Fibroblast of lung (primary cell): ENCODE measurements around the gene KDM2B. TPM values are rescaled to one million over a fixed set of nuclear protein-coding genes. Genes with fewer than 3 reads are reported as not detected.

ENCODE experiments used
- DNase-seq, 2 donors: peaks; one replicate each; pipeline versions ENCODE4 v3.0.0 to v3.0.0-alpha.2; 2010; ENCODE audit warnings: low read depth in 2 of 2
- H2AFZ ChIP-seq: 2 replicates; pipeline ENCODE4 v1.5.1; 2012; ENCODE audit warnings: low read length, control low read depth, inconsistent platforms
- H3K27ac ChIP-seq: 2 replicates; pipeline ENCODE4 v1.5.1; 2011; ENCODE audit warnings: low read length, control low read depth; ENCODE audit not compliant: insufficient read depth
- H3K27me3 ChIP-seq: 2 replicates; pipeline ENCODE4 v1.5.1; 2011; ENCODE audit warnings: mild to moderate bottlenecking, low read length; ENCODE audit not compliant: control insufficient read depth, insufficient read depth
- H3K36me3 ChIP-seq: 2 replicates; pipeline ENCODE4 v1.5.1; 2011; ENCODE audit warnings: low read length; ENCODE audit not compliant: control insufficient read depth, insufficient read depth
- H3K4me1 ChIP-seq: 2 replicates; pipeline ENCODE4 v1.5.1; 2011; ENCODE audit warnings: low read length; ENCODE audit not compliant: control insufficient read depth, insufficient read depth; ENCODE audit errors: extremely low read depth
- H3K4me2 ChIP-seq: 2 replicates; pipeline ENCODE4 v1.5.1; 2011; ENCODE audit warnings: low read length, control low read depth; ENCODE audit not compliant: insufficient read depth; ENCODE audit errors: extremely low read depth
- H3K4me3 ChIP-seq, 4 experiments: fragments of 200-600 bp in 1 of 4; sonication (generic) in 1 of 4; replicated peaks in 1 of 4; 2 replicates each; pipeline ENCODE4 v1.5.1; 2011 to 2016; ENCODE audit warnings: low read length in 4 of 4, low read depth in 3 of 4, mild to moderate bottlenecking in 3 of 4, control low read depth in 2 of 4, inconsistent platforms in 1 of 4, mixed read lengths in 1 of 4; ENCODE audit not compliant: insufficient read depth in 1 of 4; ENCODE audit errors: control extremely low read depth in 1 of 4
- H3K79me2 ChIP-seq: 2 replicates; pipeline ENCODE4 v1.5.1; 2012; ENCODE audit warnings: mild to moderate bottlenecking, low read length, inconsistent platforms; ENCODE audit not compliant: control insufficient read depth, insufficient read depth
- H3K9ac ChIP-seq: 2 replicates; pipeline ENCODE4 v1.5.1; 2011; ENCODE audit warnings: mild to moderate bottlenecking, low read length, control low read depth; ENCODE audit not compliant: insufficient read depth
- H3K9me3 ChIP-seq: 2 replicates; pipeline ENCODE4 v1.5.1; 2012; ENCODE audit warnings: low read depth, low read length; ENCODE audit not compliant: control insufficient read depth, insufficient read depth
- H4K20me1 ChIP-seq: 2 replicates; pipeline ENCODE4 v1.5.1; 2011; ENCODE audit warnings: low read length; ENCODE audit not compliant: control insufficient read depth, insufficient read depth; ENCODE audit errors: extremely low read depth
- CTCF ChIP-seq, 2 donors: IDR thresholded peaks in 1 of 2; conservative IDR thresholded peaks in 1 of 2; 1 replicate in 1 of 2; 2 replicates in 1 of 2; pipeline ENCODE4 v1.5.1; 2011 to 2012; ENCODE audit warnings: low read length in 2 of 2, control low read depth in 1 of 2, inconsistent platforms in 1 of 2, low read depth in 1 of 2, mild to moderate bottlenecking in 1 of 2
- EZH2 ChIP-seq: IDR thresholded peaks from 2 replicates; pipeline ENCODE4 v1.5.1; 2012; ENCODE audit warnings: low read length, control low read depth, mild to moderate bottlenecking; ENCODE audit errors: missing control alignments
- polyA plus RNA-seq, 2 donors: library from polyadenylated mRNA; depleted of rRNA in 1 of 2; stranded (reverse) in 1 of 2; unstranded in 1 of 2; fragments of >200 nt; gene quantifications; 2 replicates each; pipeline ENCODE4 v1.2.1, GENCODE V29; 2011 to 2012; ENCODE audit warnings: missing spikeins in 1 of 2
- total RNA-seq: library from RNA; depleted of rRNA; stranded (reverse); fragments of >200 nt; gene quantifications from 2 replicates; pipeline ENCODE4 v1.2.1, GENCODE V29; 2014

KDM2B gene
- total and polyA plus RNA-seq, 2 donors (not counting 1 experiment from before 2014, with no cell fraction given): 9.8 to 21.6 TPM

- no peak for DNase-seq
- H3K27me3 ChIP-seq: no peaks in the 10 kb centered on the region
- no peaks in the 10 kb centered on the region for H3K79me2 ChIP-seq
- peaks cover 3% of the 10 kb centered on the region for H3K36me3 ChIP-seq
- no peak overlapping the region for H3K27ac ChIP-seq
- no peak overlapping the region for H3K4me3 ChIP-seq
- H4K20me1 ChIP-seq: no peaks in the 10 kb centered on the region
- no peak overlapping the region for H3K9ac ChIP-seq
- no peaks in the 10 kb centered on the region for H3K9me3 ChIP-seq
- no peak overlapping the region for H3K4me2 ChIP-seq
- TF ChIP-seq EZH2: no peak
- TF ChIP-seq CTCF (conservative IDR thresholded peaks at IDR 0.05 in 1 of 2, IDR thresholded peaks at IDR 0.05 in 1 of 2; ENCODE audit: low read depth in 1 of 2, low read length in 2 of 2): no peak
- no peak overlapping the region for H2AFZ ChIP-seq
- H3K4me1 ChIP-seq: peaks cover 4% of the 10 kb centered on the region
These were observed 57.1 kb downstream of the KDM2B start for GRCh38 chr12:121523741-121524140.

GRCh38 chr12:121522971-121523370 is 57.9 kb downstream of the KDM2B start:
- TF ChIP-seq CTCF (conservative IDR thresholded peaks at IDR 0.05 in 1 of 2, IDR thresholded peaks at IDR 0.05 in 1 of 2; ENCODE audit: low read depth in 1 of 2, low read length in 2 of 2) (no peak), EZH2 (no peak)
- H3K9ac ChIP-seq: no peak overlapping the region
- H2AFZ ChIP-seq: no peak overlapping the region
- peaks cover 4% of the 10 kb centered on the region for H3K4me1 ChIP-seq
- no peaks in the 10 kb centered on the region for H3K79me2 ChIP-seq
- H3K27me3 ChIP-seq: no peaks in the 10 kb centered on the region
- no peak overlapping the region for H3K4me2 ChIP-seq
- H3K9me3 ChIP-seq: no peaks in the 10 kb centered on the region
- no peak for DNase-seq
- no peaks in the 10 kb centered on the region for H4K20me1 ChIP-seq
- no peak overlapping the region for H3K27ac ChIP-seq
- no peak overlapping the region for H3K4me3 ChIP-seq
- peaks cover 3% of the 10 kb centered on the region for H3K36me3 ChIP-seq

GRCh38 chr12:121520586-121521086 is 60.2 kb downstream of the KDM2B start:
- Histone ChIP-seq H3K27me3 (no peaks in the 10 kb centered on the region), H3K4me1 (peaks cover 4% of the 10 kb centered on the region), H3K9me3 (no peaks in the 10 kb centered on the region), H3K4me2 (no peak overlapping the region), H3K27ac (no peak overlapping the region), H2AFZ (no peak overlapping the region), H3K4me3 (no peak overlapping the region), H3K9ac (no peak overlapping the region), H3K79me2 (no peaks in the 10 kb centered on the region), H4K20me1 (no peaks in the 10 kb centered on the region), H3K36me3 (peaks cover 3% of the 10 kb centered on the region)
- TF ChIP-seq EZH2 (no peak), CTCF (conservative IDR thresholded peaks at IDR 0.05 in 1 of 2, IDR thresholded peaks at IDR 0.05 in 1 of 2; ENCODE audit: low read depth in 1 of 2, low read length in 2 of 2) (no peak)
- no peak for DNase-seq
